GM19193 (cell line): ENCODE data around the gene CENPM.

Experiments
- POLR2A ChIP-seq: IDR thresholded peaks from 4 replicates; pipeline ENCODE4 v1.6.1; 2011; ENCODE audit not compliant: insufficient read depth, insufficient read length; ENCODE audit errors: extremely low read depth

CENPM gene

GRCh38 chr22:41904450-41905410 lies 42.2 kb downstream of the CENPM start:
- no peak for TF ChIP-seq POLR2A

- TF ChIP-seq POLR2A, result no peak
Measured at GRCh38 chr22:41902932-41903421, 44.0 kb downstream of the CENPM start.

GRCh38 chr22:41902016-41902415 lies 44.9 kb downstream of the CENPM start:
- peak; percentile 42 for TF ChIP-seq POLR2A

- no peak for TF ChIP-seq POLR2A
Measured at GRCh38 chr22:41900652-41901312, 46.2 kb downstream of the CENPM start.

GRCh38 chr22:41899992-41900651 lies 46.8 kb downstream of the CENPM start:
- TF ChIP-seq POLR2A, result no peak

- TF ChIP-seq POLR2A, result no peak
Measured at GRCh38 chr22:41899110-41899509, 47.8 kb downstream of the CENPM start.

- TF ChIP-seq POLR2A, result no peak
Measured at GRCh38 chr22:41898645-41899044, 48.3 kb downstream of the CENPM start.

GRCh38 chr22:41893591-41894375 lies 53.2 kb downstream of the CENPM start:
- TF ChIP-seq POLR2A, result no peak

- TF ChIP-seq POLR2A, result no peak
Measured at GRCh38 chr22:41892721-41893120, 54.2 kb downstream of the CENPM start.

- TF ChIP-seq POLR2A, result no peak
Measured at GRCh38 chr22:41891407-41891806, 55.5 kb downstream of the CENPM start.
